K562 (cell line): ENCODE measurements around the gene ZCCHC24. TPM values are rescaled to one million over a fixed set of nuclear protein-coding genes. Genes with fewer than 3 reads are reported as not detected.

Experiments
- BCOR ChIP-seq: fragments of 450-650 bp; IDR thresholded peaks from 2 replicates; pipeline ENCODE4 v1.6.1; 2016
- CBFA2T2 ChIP-seq: fragments of 450-650 bp; conservative IDR thresholded peaks from 2 replicates; pipeline ENCODE4 v1.6.1; 2017; ENCODE audit warnings: mild to moderate bottlenecking
- CBX2 ChIP-seq: fragments of 200-600 bp; sonication (generic); IDR thresholded peaks from one replicate; pipeline ENCODE4 v1.6.1; 2012; ENCODE audit warnings: mild to moderate bottlenecking, low read length, inconsistent platforms; ENCODE audit not compliant: insufficient read depth, poor library complexity, severe bottlenecking
- EP300 ChIP-seq: IDR thresholded peaks from 2 replicates; pipeline ENCODE4 v1.6.1; 2012; ENCODE audit warnings: low read length, improper control_type of control experiment
- GATA2 ChIP-seq: sonication (generic); formaldehyde crosslinking; IDR thresholded peaks from 2 replicates; pipeline ENCODE4 v1.4.0; 2020; ENCODE audit warnings: mild to moderate bottlenecking, missing genetic modification reagents
- HLTF ChIP-seq: fragments of 450-650 bp; IDR thresholded peaks from 2 replicates; pipeline ENCODE4 v1.6.1; 2016
- MLX ChIP-seq, 2 experiments: fragments of 450-650 bp in 1 of 2; sonication (generic) in 1 of 2; formaldehyde crosslinking; conservative IDR thresholded peaks; 2 replicates each; pipeline versions ENCODE4 v1.4.0 to v1.8.1; 2020 to 2022; ENCODE audit warnings: mild to moderate bottlenecking in 1 of 2, missing genetic modification reagents in 1 of 2
- NFE2 ChIP-seq: IDR thresholded peaks from 2 replicates; pipeline ENCODE4 v1.6.1; 2014; ENCODE audit warnings: antibody characterized with exemption, low read depth
- PHF20 ChIP-seq: fragments of 450-650 bp; IDR thresholded peaks from 2 replicates; pipeline ENCODE4 v1.6.1; 2018; ENCODE audit not compliant: partially characterized antibody
- POLR2AphosphoS5 ChIP-seq: IDR thresholded peaks from 2 replicates; pipeline ENCODE4 v1.6.1; 2011; ENCODE audit warnings: mild to moderate bottlenecking, low read depth, low read length, moderate library complexity; ENCODE audit not compliant: control insufficient read depth, insufficient read depth
- PTBP1 ChIP-seq: fragments of 200-400 bp; formaldehyde crosslinking; IDR thresholded peaks from 2 replicates; pipeline ENCODE4 v1.6.1; 2017; ENCODE audit warnings: low read depth, low read length
- RBM14 ChIP-seq: fragments of 200-400 bp; formaldehyde crosslinking; IDR thresholded peaks from 2 replicates; pipeline ENCODE4 v1.6.1; 2018; ENCODE audit warnings: low read depth, mild to moderate bottlenecking, low read length, moderate library complexity, borderline replicate concordance; ENCODE audit not compliant: insufficient read depth
- SOX6 ChIP-seq: fragments of 450-650 bp; IDR thresholded peaks from 2 replicates; pipeline ENCODE4 v1.6.1; 2014; ENCODE audit warnings: mild to moderate bottlenecking
- SUPT5H ChIP-seq: fragments of 450-650 bp; IDR thresholded peaks from 2 replicates; pipeline ENCODE4 v1.6.1; 2016
- TBL1XR1 ChIP-seq, 2 experiments: IDR thresholded peaks; 2 replicates each; pipeline ENCODE4 v1.6.1; 2012; ENCODE audit warnings: improper control_type of control experiment in 2 of 2, low read length in 2 of 2, mild to moderate bottlenecking in 1 of 2
- TCF3 ChIP-seq: sonication (generic); formaldehyde crosslinking; IDR thresholded peaks from 2 replicates; pipeline ENCODE4 v1.4.0; 2020; ENCODE audit warnings: mild to moderate bottlenecking, missing genetic modification reagents
- TRIM28 ChIP-seq: fragments of 450-650 bp; IDR thresholded peaks from 2 replicates; pipeline ENCODE4 v1.6.1; 2017
- ZBTB1 ChIP-seq: sonication (generic); formaldehyde crosslinking; IDR thresholded peaks from 2 replicates; pipeline ENCODE4 v1.8.1; 2023; ENCODE audit warnings: missing genetic modification reagents, low read depth, mild to moderate bottlenecking, borderline replicate concordance
- ZBTB33 ChIP-seq: sonication (generic); formaldehyde crosslinking; IDR thresholded peaks from 2 replicates; pipeline ENCODE4 v1.8.1; 2023; ENCODE audit warnings: mild to moderate bottlenecking, missing genetic modification reagents
- ZNF717 ChIP-seq: fragments of 250-450 bp; sonication (Bioruptor Pico); IDR thresholded peaks from 2 replicates; pipeline ENCODE4 v1.5.0; 2021
- polyA plus RNA-seq, 8 experiments: library from polyadenylated mRNA; depleted of rRNA in 4 of 8; stranded (reverse) in 5 of 8; unstranded in 3 of 8; fragments of >200 nt; fragmentation: Nextera tagmentation in 2 of 8; fragmentation: Illumina TruSeq in 1 of 8; extraction: Ambion mirVana in 2 of 8; extraction: Trizol in 1 of 8; gene quantifications; 2 replicates each; pipeline versions ENCODE4 v1.2.1 to v1.2.3, GENCODE V29; 2011 to 2014; ENCODE audit warnings: inconsistent platforms in 1 of 8, missing spikeins in 1 of 8
- total RNA-seq, 7 experiments: library from RNA; depleted of rRNA in 6 of 7; stranded (reverse); fragments of >200 nt in 6 of 7; fragmentation: Illumina TruSeq in 2 of 7; extraction: Trizol in 2 of 7; gene quantifications; 2 replicates each; pipeline versions ENCODE4 v1.2.1 to v1.2.3, GENCODE V29; 2011 to 2021; ENCODE audit warnings: low replicate concordance in 1 of 7
- TF ChIP-seq, protein P1 (sequence below): fragments of 450-650 bp; IDR thresholded peaks from 2 replicates; pipeline ENCODE4 v1.6.1; 2016; ENCODE audit warnings: low read depth, mild to moderate bottlenecking, moderate library complexity
- TF ChIP-seq, protein P2 (sequence below): sonication (generic); formaldehyde crosslinking; IDR thresholded peaks from 2 replicates; pipeline ENCODE4 v1.8.1; 2023; ENCODE audit warnings: mild to moderate bottlenecking, missing genetic modification reagents
- TF ChIP-seq, protein P3 (sequence below): fragments of 450-650 bp; formaldehyde crosslinking; IDR thresholded peaks from 2 replicates; pipeline ENCODE4 v1.4.0; 2020; ENCODE audit warnings: mild to moderate bottlenecking, moderate library complexity

Gene ZCCHC24
- total and polyA plus RNA-seq, 9 of the 15 experiments (the other 6 are each of a cell fraction or from before 2014, with no cell fraction given), result 0.84 to 11.0 (median 4.6) TPM

DNA sequence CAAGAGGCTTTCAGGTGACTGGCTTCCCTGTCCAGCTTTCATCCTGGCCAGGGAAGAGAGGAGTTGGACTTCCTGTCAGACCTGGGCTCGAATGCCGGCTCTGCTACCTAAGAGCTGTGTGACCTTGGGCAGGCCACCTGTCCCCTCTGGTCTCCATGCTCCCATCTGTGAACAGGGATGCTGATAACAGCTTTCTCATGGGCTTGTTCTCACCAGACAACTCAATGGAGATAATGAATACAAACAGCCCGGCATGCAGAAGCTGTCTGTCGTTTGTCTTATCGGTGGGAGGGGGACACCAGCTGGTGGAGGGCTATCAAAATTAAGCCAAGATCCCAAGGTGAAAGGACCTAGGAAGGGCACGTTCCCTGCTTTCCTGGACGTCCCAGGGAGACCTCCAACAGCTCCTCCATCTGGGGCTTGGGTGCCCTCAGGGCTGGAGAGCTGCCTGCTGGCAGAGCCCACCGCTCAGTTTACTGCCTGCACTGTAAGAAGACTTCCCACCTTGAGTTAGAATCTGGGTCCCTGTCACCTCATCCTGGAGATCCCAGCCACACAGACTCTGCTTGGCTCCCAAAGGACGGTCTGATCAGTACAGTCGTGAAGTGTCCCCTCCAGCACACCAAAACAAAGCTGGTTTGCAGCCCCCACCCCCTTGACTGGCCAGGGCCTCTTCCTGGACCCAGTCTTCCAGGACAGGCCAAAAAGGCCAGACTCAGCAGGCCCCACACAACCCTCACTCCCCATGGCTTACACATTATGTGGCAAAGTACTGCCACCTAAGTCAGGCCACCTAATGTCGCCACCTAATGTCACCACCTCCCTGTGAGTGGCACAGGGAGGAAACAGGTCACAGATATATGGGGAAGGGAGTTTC lies 57.2 kb downstream of the ZCCHC24 start (continued):
- TF ChIP-seq, protein P1, sequence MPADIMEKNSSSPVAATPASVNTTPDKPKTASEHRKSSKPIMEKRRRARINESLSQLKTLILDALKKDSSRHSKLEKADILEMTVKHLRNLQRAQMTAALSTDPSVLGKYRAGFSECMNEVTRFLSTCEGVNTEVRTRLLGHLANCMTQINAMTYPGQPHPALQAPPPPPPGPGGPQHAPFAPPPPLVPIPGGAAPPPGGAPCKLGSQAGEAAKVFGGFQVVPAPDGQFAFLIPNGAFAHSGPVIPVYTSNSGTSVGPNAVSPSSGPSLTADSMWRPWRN, result no peak
- TF ChIP-seq, protein P2, sequence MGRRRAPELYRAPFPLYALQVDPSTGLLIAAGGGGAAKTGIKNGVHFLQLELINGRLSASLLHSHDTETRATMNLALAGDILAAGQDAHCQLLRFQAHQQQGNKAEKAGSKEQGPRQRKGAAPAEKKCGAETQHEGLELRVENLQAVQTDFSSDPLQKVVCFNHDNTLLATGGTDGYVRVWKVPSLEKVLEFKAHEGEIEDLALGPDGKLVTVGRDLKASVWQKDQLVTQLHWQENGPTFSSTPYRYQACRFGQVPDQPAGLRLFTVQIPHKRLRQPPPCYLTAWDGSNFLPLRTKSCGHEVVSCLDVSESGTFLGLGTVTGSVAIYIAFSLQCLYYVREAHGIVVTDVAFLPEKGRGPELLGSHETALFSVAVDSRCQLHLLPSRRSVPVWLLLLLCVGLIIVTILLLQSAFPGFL (CRISPR knock-in tag), result no peak
- TF ChIP-seq NFE2 (no peak), ZBTB1 (CRISPR knock-in tag) (no peak), CBX2 (no peak), EP300 (peak; percentile 44; the same call in 1 of the 2 replicates), CBFA2T2 (peak; percentile 94), TCF3 (CRISPR knock-in tag) (peak; percentile 87), POLR2AphosphoS5 (peak; percentile 87), SUPT5H (no peak), TBL1XR1 (IDR thresholded peaks at IDR 0.05; ENCODE audit: low read length in 2 of 2) (no peak), BCOR (peak; percentile 89), ZBTB33 (CRISPR knock-in tag) (no peak), SOX6 (peak; percentile 37; the same call in 1 of the 2 replicates), MLX (CRISPR knock-in tag; conservative IDR thresholded peaks at IDR 0.05) (no peak), HLTF (no peak), RBM14 (no peak), GATA2 (CRISPR knock-in tag) (peak; percentile 81), PTBP1 (0 out of 2 replicates have a peak, but pooled peaks have one; percentile 76), ZNF717 (CRISPR knock-in tag) (no peak), PHF20 (no peak), TRIM28 (no peak)
- TF ChIP-seq, protein P3, sequence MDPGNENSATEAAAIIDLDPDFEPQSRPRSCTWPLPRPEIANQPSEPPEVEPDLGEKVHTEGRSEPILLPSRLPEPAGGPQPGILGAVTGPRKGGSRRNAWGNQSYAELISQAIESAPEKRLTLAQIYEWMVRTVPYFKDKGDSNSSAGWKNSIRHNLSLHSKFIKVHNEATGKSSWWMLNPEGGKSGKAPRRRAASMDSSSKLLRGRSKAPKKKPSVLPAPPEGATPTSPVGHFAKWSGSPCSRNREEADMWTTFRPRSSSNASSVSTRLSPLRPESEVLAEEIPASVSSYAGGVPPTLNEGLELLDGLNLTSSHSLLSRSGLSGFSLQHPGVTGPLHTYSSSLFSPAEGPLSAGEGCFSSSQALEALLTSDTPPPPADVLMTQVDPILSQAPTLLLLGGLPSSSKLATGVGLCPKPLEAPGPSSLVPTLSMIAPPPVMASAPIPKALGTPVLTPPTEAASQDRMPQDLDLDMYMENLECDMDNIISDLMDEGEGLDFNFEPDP, result no peak
